Gastrocnemius medialis (tissue), 4 donors: ENCODE results near the gene USP21. TPM values are rescaled to one million over a fixed set of nuclear protein-coding genes. Genes with fewer than 3 reads are reported as not detected.

ENCODE experiments used
- ATAC-seq, 2 donors: fragments of 150-250 bp; one replicate each; pipeline ENCODE4 v1.9.1; 2016
- DNase-seq, 2 donors: peaks; one replicate each; pipeline ENCODE4 v3.0.0-alpha.2; 2019
- H3K27ac ChIP-seq, 4 donors: fragments of 200-600 bp; sonication (generic); 1 replicate in 1 of 4; 2 replicates in 3 of 4; pipeline ENCODE4 v1.5.1; 2016 to 2018; ENCODE audit warnings: mild to moderate bottlenecking in 2 of 4, moderate library complexity in 1 of 4
- H3K27me3 ChIP-seq, 3 donors: fragments of 200-600 bp; sonication (generic) in 2 of 3; 1 replicate in 1 of 3; 2 replicates in 2 of 3; pipeline versions ENCODE4 v1.5.1 to v1.6.0; 2016 to 2019; ENCODE audit warnings: mild to moderate bottlenecking in 1 of 3, moderate library complexity in 1 of 3
- H3K36me3 ChIP-seq, 2 donors: fragments of 200-600 bp; sonication (generic) in 1 of 2; one replicate each; pipeline ENCODE4 v1.5.1; 2017 to 2018
- H3K4me1 ChIP-seq, 2 donors: fragments of 200-600 bp; sonication (generic) in 1 of 2; one replicate each; pipeline ENCODE4 v1.5.1; 2016 to 2017; ENCODE audit warnings: mild to moderate bottlenecking in 2 of 2
- H3K4me3 ChIP-seq, 4 donors: fragments of 200-600 bp; sonication (generic) in 3 of 4; 1 replicate in 1 of 4; 2 replicates in 3 of 4; pipeline ENCODE4 v1.5.1; 2016 to 2019; ENCODE audit warnings: mild to moderate bottlenecking in 2 of 4
- H3K9me3 ChIP-seq, 3 donors: fragments of 200-600 bp; sonication (generic) in 2 of 3; 1 replicate in 1 of 3; 2 replicates in 2 of 3; pipeline ENCODE4 v1.5.1; 2016 to 2019
- POLR2A ChIP-seq, 2 donors: fragments of 450-650 bp; IDR thresholded peaks; one replicate each; pipeline ENCODE4 v1.6.1; 2017; ENCODE audit warnings: antibody characterized with exemption in 2 of 2, mild to moderate bottlenecking in 2 of 2, moderate library complexity in 2 of 2
- in situ Hi-C, 4 donors: fragments of 200-750 bp; cut with MboI; loops; one replicate each; pipeline versions ENCODE4 v1.15.0 to v1.8.0; 2017; ENCODE audit warnings: low sequenced_read_pairs in 4 of 4
- intact Hi-C: fragments of 100-400 bp; cut with DNase I; formaldehyde crosslinking; loops from one replicate; pipeline ENCODE4 v1.15.1; 2023; ENCODE audit warnings: low total_unique reads
- total RNA-seq, 4 donors: library from RNA; depleted of rRNA; stranded (reverse); fragments of >200 nt; gene quantifications; one replicate each; pipeline versions ENCODE4 v1.1.0 to v1.2.3, GENCODE V29; 2016
- TF ChIP-seq, protein P1 (sequence below), 5 experiments: fragments of 450-650 bp in 3 of 5; fragments of 200-600 bp in 2 of 5; sonication (generic) in 2 of 5; IDR thresholded peaks in 4 of 5; conservative IDR thresholded peaks in 1 of 5; 1 replicate in 4 of 5; 2 replicates in 1 of 5; pipeline ENCODE4 v1.5.1; 2016 to 2019; ENCODE audit warnings: antibody characterized with exemption in 5 of 5, mild to moderate bottlenecking in 3 of 5, moderate library complexity in 3 of 5

The USP21 gene
- total RNA-seq, 4 donors from 2014 or later: 16.5 to 20.8 (median 18.0) TPM

DNA sequence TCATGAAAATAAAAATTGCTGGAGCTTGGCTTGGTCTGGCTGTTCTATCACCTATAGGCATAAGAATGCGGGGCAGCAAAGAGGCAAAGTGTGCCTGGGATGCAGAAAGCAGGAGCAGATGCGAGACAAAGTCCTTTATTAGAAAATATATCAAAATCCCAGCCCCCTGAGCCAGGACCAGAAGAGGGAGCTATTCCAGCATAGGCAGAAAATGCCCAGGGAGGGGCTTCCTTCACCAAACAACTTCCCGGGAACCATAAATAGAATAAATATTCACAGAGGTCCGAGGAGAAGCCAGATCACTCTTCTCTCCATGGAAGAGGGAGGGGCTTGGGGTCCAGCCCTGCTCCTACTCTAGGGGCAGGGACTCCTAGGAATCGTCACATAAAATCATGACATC, 11.9 kb downstream of the USP21 start:
- intact Hi-C loops (no loop called here), in situ Hi-C loops (loop anchor here in 1 of 4 donors (10.0 kb wide), 1 partner anchor 54 kb away; the partner anchor contains the start of genes APOA2 and TOMM40L)
- H3K27me3 ChIP-seq: no peaks in the 10 kb centered on the region
- ATAC-seq (no peak), DNase-seq (no peak)
- peak overlapping the region in 2 of 4 donors; percentile 43 to 57 for H3K27ac ChIP-seq
- TF ChIP-seq POLR2A (IDR thresholded peaks at IDR 0.05): no peak
- TF ChIP-seq, protein P1, sequence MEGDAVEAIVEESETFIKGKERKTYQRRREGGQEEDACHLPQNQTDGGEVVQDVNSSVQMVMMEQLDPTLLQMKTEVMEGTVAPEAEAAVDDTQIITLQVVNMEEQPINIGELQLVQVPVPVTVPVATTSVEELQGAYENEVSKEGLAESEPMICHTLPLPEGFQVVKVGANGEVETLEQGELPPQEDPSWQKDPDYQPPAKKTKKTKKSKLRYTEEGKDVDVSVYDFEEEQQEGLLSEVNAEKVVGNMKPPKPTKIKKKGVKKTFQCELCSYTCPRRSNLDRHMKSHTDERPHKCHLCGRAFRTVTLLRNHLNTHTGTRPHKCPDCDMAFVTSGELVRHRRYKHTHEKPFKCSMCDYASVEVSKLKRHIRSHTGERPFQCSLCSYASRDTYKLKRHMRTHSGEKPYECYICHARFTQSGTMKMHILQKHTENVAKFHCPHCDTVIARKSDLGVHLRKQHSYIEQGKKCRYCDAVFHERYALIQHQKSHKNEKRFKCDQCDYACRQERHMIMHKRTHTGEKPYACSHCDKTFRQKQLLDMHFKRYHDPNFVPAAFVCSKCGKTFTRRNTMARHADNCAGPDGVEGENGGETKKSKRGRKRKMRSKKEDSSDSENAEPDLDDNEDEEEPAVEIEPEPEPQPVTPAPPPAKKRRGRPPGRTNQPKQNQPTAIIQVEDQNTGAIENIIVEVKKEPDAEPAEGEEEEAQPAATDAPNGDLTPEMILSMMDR (IDR thresholded peaks at IDR 0.05 in 4 of 5, conservative IDR thresholded peaks at IDR 0.05 in 1 of 5): no peak
- peaks cover 22 to 23% of the 10 kb centered on the region in 2 donors for H3K4me1 ChIP-seq
- H3K9me3 ChIP-seq: no peaks in the 10 kb centered on the region
- no peak overlapping the region for H3K4me3 ChIP-seq
- H3K36me3 ChIP-seq: peaks cover 5 to 67% of the 10 kb centered on the region in 2 donors

GRCh38 chr1:161171696-161172095, 12.4 kb downstream of the USP21 start:
- DNase-seq: no peak
- H3K9me3 ChIP-seq: no peaks in the 10 kb centered on the region
- no peak for TF ChIP-seq POLR2A (IDR thresholded peaks at IDR 0.05)
- TF ChIP-seq, protein P1 (IDR thresholded peaks at IDR 0.05 in 4 of 5, conservative IDR thresholded peaks at IDR 0.05 in 1 of 5): no peak
- in situ Hi-C loops (loop anchor here in 1 of 4 donors (10.0 kb wide), 1 partner anchor 53 kb away; the partner anchor contains the start of genes APOA2 and TOMM40L), intact Hi-C loops (no loop called here)
- H3K27ac ChIP-seq: peak overlapping the region in 3 of 4 donors; percentile 43 to 62 (median 57)
- H3K4me1 ChIP-seq: peaks cover 25 to 29% of the 10 kb centered on the region in 2 donors
- peaks cover 5 to 67% of the 10 kb centered on the region in 2 donors for H3K36me3 ChIP-seq
- no peak for ATAC-seq
- no peak overlapping the region for H3K4me3 ChIP-seq
- no peaks in the 10 kb centered on the region for H3K27me3 ChIP-seq

GRCh38 chr1:161172349-161172748, 13.0 kb downstream of the USP21 start:
- in situ Hi-C loops: loop anchor here in 1 of 4 donors (10.0 kb wide), 1 partner anchor 52 kb away; the partner anchor contains the start of genes APOA2 and TOMM40L

GRCh38 chr1:161172776-161173376, 13.6 kb downstream of the USP21 start:
- intact Hi-C loops: no loop called here
- in situ Hi-C loops: loop anchor here in 1 of 4 donors (10.0 kb wide), 1 partner anchor 52 kb away; the partner anchor contains the start of genes APOA2 and TOMM40L

More at GRCh38 chr1:161172349-161172748, 13.0 kb downstream of the USP21 start:
- Histone ChIP-seq H3K27me3 (no peaks in the 10 kb centered on the region), H3K4me3 (no peak overlapping the region), H3K36me3 (peaks cover 5 to 67% of the 10 kb centered on the region in 2 donors), H3K27ac (peak overlapping the region; percentile 20 to 62 (median 50)), H3K4me1 (peaks cover 19 to 26% of the 10 kb centered on the region in 2 donors), H3K9me3 (no peaks in the 10 kb centered on the region)
- intact Hi-C loops: no loop called here
- ATAC-seq: no peak
- DNase-seq: no peak
- TF ChIP-seq POLR2A (IDR thresholded peaks at IDR 0.05): no peak

More at GRCh38 chr1:161172776-161173376, 13.6 kb downstream of the USP21 start:
- Histone ChIP-seq H3K27me3 (no peaks in the 10 kb centered on the region), H3K27ac (peak overlapping the region; percentile 20 to 62 (median 50)), H3K4me3 (no peak overlapping the region), H3K4me1 (peaks cover 19 to 23% of the 10 kb centered on the region in 2 donors), H3K9me3 (no peaks in the 10 kb centered on the region), H3K36me3 (peaks cover 5 to 67% of the 10 kb centered on the region in 2 donors)
- no peak for TF ChIP-seq POLR2A (IDR thresholded peaks at IDR 0.05)
- TF ChIP-seq, protein P1 (IDR thresholded peaks at IDR 0.05 in 4 of 5, conservative IDR thresholded peaks at IDR 0.05 in 1 of 5): no peak
- ATAC-seq (peak; percentile 15 to 19), DNase-seq (peak; percentile 32 to 56)
